Measurements from ENCODE around the gene NME7. TPM values are rescaled to one million over a fixed set of nuclear protein-coding genes. Genes with fewer than 3 reads are reported as not detected.

NME7 gene
- polyA plus RNA-seq, 3 donors from 2014 or later, result 12.5 to 26.3 (median 13.1) TPM

DNA sequence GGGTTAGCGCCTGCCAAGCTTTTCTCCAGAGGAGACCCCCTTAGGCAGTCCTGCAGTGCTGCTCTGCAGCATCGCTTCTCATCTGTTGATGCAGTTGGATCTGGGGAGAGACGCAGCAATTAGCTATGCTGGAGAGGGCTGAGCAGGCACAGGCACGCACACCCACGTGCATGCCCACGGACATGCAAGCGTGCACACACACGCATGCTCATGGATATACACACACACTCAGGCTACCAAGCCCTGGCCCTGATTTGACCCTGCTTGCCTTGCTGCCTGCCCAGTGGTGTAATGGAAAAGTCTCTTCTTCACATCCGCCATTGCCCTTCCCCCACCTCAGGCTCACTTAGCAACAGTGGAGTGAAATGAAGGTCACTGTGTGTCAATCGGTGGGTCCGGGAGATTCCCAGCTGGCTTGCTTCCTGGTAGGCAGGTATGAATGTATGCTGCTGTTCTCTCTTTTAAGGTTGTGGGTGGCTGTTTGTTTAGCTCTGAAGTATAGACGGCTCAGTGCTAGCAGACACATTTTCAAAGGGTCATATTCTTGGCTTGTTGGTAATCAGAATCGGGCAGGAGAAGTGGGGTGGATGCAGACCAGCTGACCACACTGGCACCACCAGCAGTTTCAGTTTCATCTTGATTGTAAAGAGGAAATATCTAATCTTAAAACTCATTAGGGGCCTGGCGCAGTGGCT lies 251.6 kb downstream of the NME7 start:
- peak; percentile 37 to 45 (median 43) for DNase-seq
- Mint-ChIP-seq H3K4me1 (peaks cover 25 to 26% of the 10 kb centered on the region in 2 donors), H3K9me3 (no peaks in the 10 kb centered on the region), H3K4me3 (peak overlapping the region; percentile 54 to 79 (median 71)), H3K27me3 (ENCODE audit: low read depth in 3 of 3) (peaks cover 0 to 4% (median 3%) of the 10 kb centered on the region in 3 donors), H3K27ac (peak overlapping the region; percentile 28 to 86 (median 60)), H3K36me3 (peaks cover 0 to 20% (median 6%) of the 10 kb centered on the region in 3 donors)

DNA sequence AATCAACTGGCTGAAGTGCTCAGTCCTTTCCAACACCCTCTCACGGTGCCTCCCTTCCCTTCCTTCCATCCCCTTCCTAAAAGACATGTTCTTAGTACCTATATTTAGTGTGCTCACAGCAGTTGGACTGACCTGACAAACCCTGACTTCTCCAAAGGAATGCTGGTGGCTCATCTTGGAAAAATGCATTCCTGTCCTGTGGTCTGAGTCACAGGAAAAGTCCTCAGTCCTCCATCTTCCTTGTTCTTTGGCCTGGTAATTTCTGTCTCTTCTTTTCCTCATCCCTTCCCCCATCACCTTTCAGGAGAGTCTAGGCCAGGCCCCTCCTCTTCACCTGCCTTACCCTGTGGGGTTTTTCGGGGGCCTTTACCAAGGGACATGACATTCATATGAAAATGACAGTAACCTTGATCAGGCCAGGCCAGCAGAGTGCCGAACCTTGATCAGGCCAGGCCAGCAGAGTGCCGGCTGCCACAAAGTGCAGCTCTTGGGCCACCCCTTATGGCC lies 253.9 kb downstream of the NME7 start:
- Mint-ChIP-seq H3K9me3 (no peaks in the 10 kb centered on the region), H3K27ac (no peak overlapping the region), H3K27me3 (ENCODE audit: low read depth in 3 of 3) (peaks cover 0 to 4% (median 3%) of the 10 kb centered on the region in 3 donors), H3K4me1 (peaks cover 45 to 48% of the 10 kb centered on the region in 2 donors), H3K36me3 (peaks cover 0 to 20% (median 6%) of the 10 kb centered on the region in 3 donors), H3K4me3 (no peak overlapping the region)
- no peak for DNase-seq

DNA sequence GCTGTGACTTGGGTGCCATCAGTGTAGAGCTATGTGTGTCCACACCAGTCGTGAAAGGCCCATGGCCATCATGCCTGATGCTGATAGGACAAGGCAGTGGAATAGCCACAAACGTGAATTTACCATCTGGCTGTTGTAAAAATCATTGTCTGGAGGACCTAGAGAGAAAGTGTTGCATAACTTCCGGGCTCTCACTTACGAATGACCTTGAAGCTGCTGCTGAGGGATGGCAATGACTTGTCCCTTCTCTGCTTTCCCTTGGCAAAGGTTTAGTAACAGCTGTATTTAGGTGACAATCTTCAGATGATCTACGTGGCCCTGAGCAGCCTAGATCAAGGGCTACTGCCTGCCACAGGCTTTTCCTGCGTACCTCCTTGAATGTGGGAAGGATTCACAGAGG lies 255.4 kb downstream of the NME7 start:
- Mint-ChIP-seq H3K4me1 (peaks cover 57 to 61% of the 10 kb centered on the region in 2 donors), H3K4me3 (peak overlapping the region in 1 of 5 donors; percentile 39), H3K27me3 (ENCODE audit: low read depth in 3 of 3) (peaks cover 2 to 10% (median 4%) of the 10 kb centered on the region in 3 donors), H3K36me3 (peaks cover 0 to 20% (median 6%) of the 10 kb centered on the region in 3 donors), H3K9me3 (no peaks in the 10 kb centered on the region), H3K27ac (no peak overlapping the region)
- DNase-seq, result no peak

DNA sequence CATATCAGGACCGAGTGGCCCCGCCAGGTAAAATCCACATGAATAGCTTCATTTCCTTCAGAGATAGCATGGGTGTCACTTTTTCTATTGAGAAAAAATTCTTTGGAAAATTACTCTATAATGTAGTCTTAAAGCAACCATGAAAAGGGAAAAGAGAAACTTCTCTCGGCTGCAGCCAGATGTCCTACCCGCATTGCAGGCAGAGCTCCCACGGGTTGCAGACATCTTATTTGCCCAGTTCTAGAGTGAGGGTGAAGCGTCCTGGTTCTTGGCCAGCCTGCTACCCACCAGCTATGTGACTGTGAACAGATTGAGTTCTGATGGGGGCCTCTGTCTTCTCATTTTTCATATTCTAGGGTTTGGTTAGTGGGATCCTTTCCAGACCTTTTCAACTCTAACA lies 256.1 kb downstream of the NME7 start:
- Mint-ChIP-seq H3K9me3 (no peaks in the 10 kb centered on the region), H3K27me3 (ENCODE audit: low read depth in 3 of 3) (peaks cover 4 to 14% (median 5%) of the 10 kb centered on the region in 3 donors), H3K4me3 (no peak overlapping the region), H3K4me1 (peaks cover 55 to 59% of the 10 kb centered on the region in 2 donors), H3K36me3 (peaks cover 0 to 20% (median 6%) of the 10 kb centered on the region in 3 donors), H3K27ac (no peak overlapping the region)
- no peak for DNase-seq

DNA sequence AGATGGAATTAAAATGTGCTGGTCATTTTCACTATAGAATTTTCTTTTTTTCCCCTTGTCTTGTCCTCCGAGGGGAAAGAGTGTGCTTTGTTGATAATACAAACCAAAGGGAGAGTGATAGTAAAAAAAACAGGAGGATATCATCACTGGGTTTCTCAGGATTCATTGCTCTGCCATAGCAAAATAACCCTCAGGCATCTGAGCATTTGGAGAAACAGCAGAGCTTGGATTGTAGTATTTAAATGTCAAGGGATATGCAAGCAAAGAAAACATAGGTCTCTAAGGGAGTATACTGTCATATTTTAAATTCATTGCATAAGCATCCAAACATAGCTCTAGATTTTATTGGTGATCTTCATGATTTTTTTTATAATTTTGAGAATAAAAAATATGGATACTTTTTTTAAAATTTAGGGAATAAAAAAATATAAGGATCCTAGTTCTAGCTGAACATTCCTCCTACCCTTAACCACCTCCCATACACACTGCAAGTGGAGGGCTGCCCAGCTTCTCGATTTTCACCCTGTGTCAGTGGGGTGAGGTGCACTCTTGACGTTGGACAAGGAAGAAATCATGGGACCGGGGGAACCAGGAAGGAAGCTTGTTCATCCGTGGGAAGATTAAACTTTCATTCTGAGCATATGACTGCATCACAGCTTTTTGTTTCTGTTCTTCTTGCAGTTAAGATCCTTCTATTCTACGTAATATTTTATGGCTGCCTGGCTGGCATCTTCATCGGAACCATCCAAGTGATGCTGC lies 256.7 kb downstream of the NME7 start:
- Mint-ChIP-seq H3K27ac (peak overlapping the region in 4 of 6 donors; percentile 29 to 86 (median 38)), H3K27me3 (ENCODE audit: low read depth in 3 of 3) (peaks cover 5 to 11% (median 6%) of the 10 kb centered on the region in 3 donors), H3K36me3 (peaks cover 0 to 15% (median 6%) of the 10 kb centered on the region in 3 donors), H3K4me1 (peaks cover 49 to 53% of the 10 kb centered on the region in 2 donors), H3K9me3 (no peaks in the 10 kb centered on the region), H3K4me3 (peak overlapping the region; percentile 41 to 96 (median 69))
- DNase-seq, result no peak

DNA sequence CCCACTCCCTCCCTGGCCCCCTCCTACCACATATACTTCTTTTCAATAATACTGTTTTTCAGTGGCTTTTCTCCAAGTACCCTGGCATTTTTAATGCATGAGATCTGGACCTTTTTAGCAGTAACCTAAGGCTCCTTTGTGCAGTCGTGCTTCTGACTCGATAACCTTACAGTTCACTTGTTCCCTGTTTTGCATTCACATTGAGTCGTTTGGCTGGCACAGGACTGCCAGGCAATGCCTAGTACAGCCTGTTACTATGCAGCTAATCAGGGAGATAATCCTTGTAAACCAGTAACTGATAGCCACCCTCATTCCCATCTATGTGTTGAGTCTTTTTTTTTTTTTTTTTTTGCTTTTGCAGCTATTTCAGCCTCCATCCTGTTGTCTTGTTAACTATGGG lies 257.4 kb downstream of the NME7 start:
- Mint-ChIP-seq H3K27ac (peak overlapping the region in 4 of 6 donors; percentile 29 to 86 (median 38)), H3K4me3 (peak overlapping the region; percentile 41 to 96 (median 69)), H3K36me3 (peaks cover 0 to 15% (median 6%) of the 10 kb centered on the region in 3 donors), H3K4me1 (peaks cover 49% of the 10 kb centered on the region in 2 donors), H3K9me3 (no peaks in the 10 kb centered on the region), H3K27me3 (ENCODE audit: low read depth in 3 of 3) (peaks cover 5 to 11% (median 6%) of the 10 kb centered on the region in 3 donors)
- DNase-seq, result no peak

DNA sequence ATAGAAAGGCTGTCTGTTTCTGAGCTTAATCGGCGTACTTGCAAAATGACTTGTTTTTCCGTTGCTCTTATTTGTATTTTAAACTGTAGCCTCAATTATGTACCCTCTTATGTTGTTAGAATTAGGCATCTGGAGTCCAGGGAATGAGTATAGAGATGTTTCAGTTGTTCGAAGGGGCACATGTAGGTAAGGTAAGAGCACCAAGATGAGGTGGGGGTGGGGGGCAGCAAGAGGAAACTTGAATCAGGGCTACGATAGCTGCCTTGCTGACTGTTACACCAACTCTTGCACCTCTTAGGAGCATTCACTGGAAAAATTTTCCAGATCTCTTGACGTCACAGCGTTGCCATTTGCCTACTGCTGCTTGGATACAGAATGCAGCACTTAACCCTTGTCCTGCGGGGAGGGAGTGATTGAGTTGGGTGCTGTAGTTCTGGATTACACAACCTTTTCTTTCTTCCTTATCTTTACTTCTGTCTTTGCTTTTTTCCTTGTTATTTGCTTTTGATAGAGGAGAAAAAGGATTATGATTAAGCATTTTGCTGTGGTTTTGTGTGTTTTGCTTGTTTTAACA lies 257.9 kb downstream of the NME7 start:
- Mint-ChIP-seq H3K27me3 (ENCODE audit: low read depth in 3 of 3) (peaks cover 5 to 13% (median 6%) of the 10 kb centered on the region in 3 donors), H3K4me3 (peak overlapping the region; percentile 41 to 96 (median 69)), H3K27ac (peak overlapping the region; percentile 14 to 86 (median 40)), H3K36me3 (peaks cover 0 to 15% (median 6%) of the 10 kb centered on the region in 3 donors), H3K9me3 (no peaks in the 10 kb centered on the region), H3K4me1 (peaks cover 49% of the 10 kb centered on the region in 2 donors)
- no peak for DNase-seq

DNA sequence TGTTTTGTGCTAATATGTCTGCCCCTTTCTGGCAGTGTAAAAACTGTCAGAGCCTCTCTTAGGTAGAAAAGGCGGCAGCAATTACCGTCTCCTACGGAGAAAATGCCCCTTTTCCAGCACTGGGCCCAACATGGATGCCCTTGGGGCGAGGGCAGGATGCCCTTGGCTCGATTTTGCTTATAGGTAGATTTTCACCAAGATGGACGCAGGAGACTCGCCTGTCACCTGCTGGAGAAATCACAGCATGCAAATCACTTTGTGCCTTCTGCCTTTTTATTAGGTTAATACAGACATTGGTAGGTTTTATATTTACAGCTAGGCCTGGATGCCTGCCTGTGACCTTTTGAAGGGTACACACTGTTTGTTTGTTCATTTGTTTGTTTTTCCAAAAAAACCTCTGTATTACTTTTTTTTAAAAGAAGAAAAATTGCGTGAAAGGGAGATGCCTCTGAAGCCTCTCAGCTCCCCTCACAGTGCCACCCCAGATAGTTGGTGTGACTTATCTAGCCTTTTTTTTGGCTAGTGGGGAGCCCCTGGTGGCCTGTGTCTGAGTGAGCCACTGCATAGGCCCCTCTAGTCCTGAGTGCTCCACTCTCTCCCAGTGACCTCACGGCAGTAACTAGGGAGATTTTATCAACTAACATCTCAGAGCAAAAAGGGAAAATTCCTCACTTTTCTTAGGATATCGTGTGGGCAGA lies 258.6 kb downstream of the NME7 start:
- H3K27me3 Mint-ChIP-seq (ENCODE audit: low read depth in 3 of 3), result peaks cover 5 to 14% (median 6%) of the 10 kb centered on the region in 3 donors
- H3K4me1 Mint-ChIP-seq, result peaks cover 47 to 49% of the 10 kb centered on the region in 2 donors
- H3K27ac Mint-ChIP-seq, result peak overlapping the region in 5 of 6 donors; percentile 14 to 86 (median 29)
- peaks cover 0 to 11% (median 6%) of the 10 kb centered on the region in 3 donors for H3K36me3 Mint-ChIP-seq
- no peaks in the 10 kb centered on the region for H3K9me3 Mint-ChIP-seq
- peak overlapping the region; percentile 41 to 96 (median 84) for H3K4me3 Mint-ChIP-seq
- DNase-seq, result no peak

DNA sequence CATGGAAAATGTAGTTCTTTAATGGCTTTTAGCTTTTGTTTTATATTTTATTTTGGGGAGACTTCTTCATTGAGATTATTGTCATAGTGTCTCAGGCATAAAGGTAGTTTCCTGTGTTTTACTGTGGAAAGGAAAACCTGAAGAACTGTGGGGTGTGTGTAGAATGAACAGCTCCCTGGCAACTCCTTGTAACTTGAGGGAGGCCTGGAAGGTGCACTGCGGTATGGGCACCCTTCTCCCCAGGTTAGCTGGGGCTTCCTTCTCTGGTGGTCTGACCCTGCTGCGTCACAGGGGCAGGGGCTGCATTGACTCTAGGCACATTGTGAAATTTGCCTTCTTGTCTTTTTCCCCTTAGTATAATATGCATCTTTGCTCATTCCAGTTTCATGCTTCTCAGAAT lies 259.4 kb downstream of the NME7 start:
- Mint-ChIP-seq H3K4me3 (peak overlapping the region; percentile 84 to 96 (median 88)), H3K9me3 (no peaks in the 10 kb centered on the region), H3K4me1 (peaks cover 47 to 49% of the 10 kb centered on the region in 2 donors), H3K27me3 (ENCODE audit: low read depth in 3 of 3) (peaks cover 5 to 14% (median 6%) of the 10 kb centered on the region in 3 donors), H3K27ac (peak overlapping the region in 3 of 6 donors; percentile 40 to 86 (median 58)), H3K36me3 (peaks cover 0 to 6% (median 6%) of the 10 kb centered on the region in 3 donors)
- DNase-seq, result no peak

DNA sequence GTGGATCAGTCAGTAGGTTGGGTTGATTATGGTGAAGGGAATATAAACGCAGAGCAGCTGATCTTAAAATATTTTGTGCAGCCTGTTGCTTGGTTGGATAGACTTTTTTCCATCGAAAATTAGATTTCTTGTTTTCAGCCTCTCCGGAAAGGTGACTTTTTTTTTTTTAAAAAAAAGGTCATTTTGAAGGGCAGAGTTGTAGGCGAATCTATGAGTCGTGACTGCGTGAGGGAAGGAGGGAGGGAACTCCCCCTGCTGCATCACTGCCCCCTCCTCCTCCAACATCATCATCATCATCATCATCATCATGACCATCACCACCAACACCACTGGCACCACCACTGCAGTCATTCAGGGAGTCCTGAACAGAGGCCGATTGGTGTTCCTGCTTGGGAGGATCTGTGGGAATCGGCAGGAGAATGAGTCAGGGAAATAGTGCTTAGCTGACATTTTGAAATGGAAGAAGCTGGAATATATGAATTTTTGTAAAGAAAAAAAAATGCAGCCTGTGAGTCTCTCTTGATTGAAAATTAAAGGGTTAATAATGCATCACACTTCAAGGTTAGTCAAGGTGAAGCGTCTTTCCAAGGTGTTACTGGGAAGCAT lies 259.9 kb downstream of the NME7 start:
- Mint-ChIP-seq H3K36me3 (peaks cover 0 to 6% (median 6%) of the 10 kb centered on the region in 3 donors), H3K27ac (peak overlapping the region in 5 of 6 donors; percentile 40 to 86 (median 78)), H3K9me3 (no peaks in the 10 kb centered on the region), H3K27me3 (ENCODE audit: low read depth in 3 of 3) (peaks cover 5 to 14% (median 6%) of the 10 kb centered on the region in 3 donors), H3K4me1 (peaks cover 47 to 49% of the 10 kb centered on the region in 2 donors), H3K4me3 (peak overlapping the region; percentile 84 to 96 (median 88))
- no peak for DNase-seq

DNA sequence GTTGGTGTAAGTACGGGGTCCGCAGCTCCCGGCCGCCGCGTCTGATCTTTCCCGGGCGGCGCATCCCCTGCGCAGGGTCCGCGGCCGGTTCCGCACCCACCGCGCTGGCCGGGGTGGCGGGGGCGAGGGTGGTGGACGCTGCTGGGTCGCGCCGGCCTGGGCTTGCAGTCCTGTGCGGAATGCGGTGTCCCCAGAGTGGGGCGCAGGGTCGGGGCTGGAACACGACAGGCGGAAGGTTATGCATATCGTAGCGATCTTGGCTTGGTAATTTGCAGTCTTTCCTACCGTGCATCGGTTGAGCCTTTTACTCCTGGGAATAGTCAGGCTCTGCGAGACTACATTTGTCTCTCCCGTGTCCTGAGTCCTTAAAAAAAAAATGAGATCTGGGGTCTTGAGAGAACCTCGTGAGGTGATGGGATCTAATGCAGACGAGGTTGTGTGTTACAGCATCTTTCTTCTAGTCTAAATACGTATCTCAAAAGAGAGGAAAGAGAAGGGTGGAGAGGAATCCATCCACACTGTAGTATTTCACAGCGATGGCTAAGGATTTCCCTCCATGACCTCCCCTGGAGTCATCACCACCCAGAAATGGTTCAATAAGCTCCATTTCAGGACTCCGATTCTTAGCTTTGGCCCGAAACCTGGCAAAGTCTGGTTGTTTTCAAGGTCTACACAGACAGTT lies 260.5 kb downstream of the NME7 start:
- peak overlapping the region; percentile 84 to 96 (median 88) for H3K4me3 Mint-ChIP-seq
- peaks cover 0 to under 1% (median under 1%) of the 10 kb centered on the region in 3 donors for H3K36me3 Mint-ChIP-seq
- H3K4me1 Mint-ChIP-seq, result peaks cover 41 to 44% of the 10 kb centered on the region in 2 donors
- peaks cover 4 to 14% (median 5%) of the 10 kb centered on the region in 3 donors for H3K27me3 Mint-ChIP-seq (ENCODE audit: low read depth in 3 of 3)
- no peak for DNase-seq
- H3K9me3 Mint-ChIP-seq, result no peaks in the 10 kb centered on the region
- H3K27ac Mint-ChIP-seq, result peak overlapping the region; percentile 41 to 82 (median 68)
